Measurements from ENCODE around the gene OR6V1.

OR6V1 gene

DNA sequence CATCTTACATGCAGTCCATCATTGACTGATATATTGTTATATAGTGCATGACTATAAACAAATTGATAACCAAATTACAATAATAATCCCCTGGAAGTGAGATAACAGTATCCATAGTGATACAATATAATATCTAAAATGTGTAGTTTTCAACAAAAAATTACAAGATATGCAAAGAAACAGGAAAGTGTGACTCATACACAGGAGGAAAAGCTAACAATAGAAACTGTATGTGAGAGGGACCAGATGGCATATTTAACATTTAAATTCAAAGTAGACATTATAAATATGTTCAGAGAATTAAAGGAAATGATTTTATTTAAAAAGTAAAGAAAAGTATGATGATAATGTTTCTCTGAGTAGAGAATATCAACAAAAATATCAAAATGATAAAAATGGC, 33.2 kb upstream of the OR6V1 start:
- TF ChIP-seq, protein P1, sequence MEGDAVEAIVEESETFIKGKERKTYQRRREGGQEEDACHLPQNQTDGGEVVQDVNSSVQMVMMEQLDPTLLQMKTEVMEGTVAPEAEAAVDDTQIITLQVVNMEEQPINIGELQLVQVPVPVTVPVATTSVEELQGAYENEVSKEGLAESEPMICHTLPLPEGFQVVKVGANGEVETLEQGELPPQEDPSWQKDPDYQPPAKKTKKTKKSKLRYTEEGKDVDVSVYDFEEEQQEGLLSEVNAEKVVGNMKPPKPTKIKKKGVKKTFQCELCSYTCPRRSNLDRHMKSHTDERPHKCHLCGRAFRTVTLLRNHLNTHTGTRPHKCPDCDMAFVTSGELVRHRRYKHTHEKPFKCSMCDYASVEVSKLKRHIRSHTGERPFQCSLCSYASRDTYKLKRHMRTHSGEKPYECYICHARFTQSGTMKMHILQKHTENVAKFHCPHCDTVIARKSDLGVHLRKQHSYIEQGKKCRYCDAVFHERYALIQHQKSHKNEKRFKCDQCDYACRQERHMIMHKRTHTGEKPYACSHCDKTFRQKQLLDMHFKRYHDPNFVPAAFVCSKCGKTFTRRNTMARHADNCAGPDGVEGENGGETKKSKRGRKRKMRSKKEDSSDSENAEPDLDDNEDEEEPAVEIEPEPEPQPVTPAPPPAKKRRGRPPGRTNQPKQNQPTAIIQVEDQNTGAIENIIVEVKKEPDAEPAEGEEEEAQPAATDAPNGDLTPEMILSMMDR (IDR thresholded peaks at IDR 0.05; ENCODE audit: control insufficient read depth, insufficient read depth, low read depth, low read length, missing control alignments) = no peak

GRCh38 chr7:143023047-143023446, 29.1 kb upstream of the OR6V1 start:
- TF ChIP-seq, protein P1 (IDR thresholded peaks at IDR 0.05; ENCODE audit: control insufficient read depth, insufficient read depth, low read depth, low read length, missing control alignments) = no peak
- DNase-seq (ENCODE audit: low read depth) = no peak
- no peak overlapping the region for H3K4me3 ChIP-seq (ENCODE audit: control insufficient read depth, low read depth, low read length)

More for the DNA sequence above, 33.2 kb upstream of the OR6V1 start:
- no peak overlapping the region for H3K4me3 ChIP-seq (ENCODE audit: control insufficient read depth, low read depth, low read length)
- no peak for DNase-seq (ENCODE audit: low read depth)

DNA sequence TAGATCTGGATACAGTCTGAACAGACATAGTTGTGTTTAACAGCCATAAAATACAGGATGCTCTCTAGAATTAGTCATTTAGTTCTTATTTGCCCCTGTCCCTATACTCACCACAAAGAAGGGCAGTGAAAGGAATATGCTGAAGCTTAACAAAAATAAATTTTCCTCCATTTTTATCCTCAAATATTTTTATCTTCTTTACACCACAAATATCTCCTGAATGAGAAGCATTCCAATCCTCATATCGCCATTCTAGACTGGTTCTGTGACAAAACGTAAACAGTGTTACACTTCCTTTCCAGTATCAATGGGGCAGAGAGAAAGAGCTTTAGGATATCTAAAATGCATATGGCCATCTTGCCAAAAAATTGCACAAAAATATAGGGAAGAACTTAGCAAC, 26.8 kb upstream of the OR6V1 start:
- TF ChIP-seq, protein P1 (IDR thresholded peaks at IDR 0.05; ENCODE audit: control insufficient read depth, insufficient read depth, low read depth, low read length, missing control alignments) = no peak
- H3K4me3 ChIP-seq (ENCODE audit: control insufficient read depth, low read depth, low read length) = no peak overlapping the region
- DNase-seq (ENCODE audit: low read depth) = no peak

GRCh38 chr7:143027032-143027431, 25.1 kb upstream of the OR6V1 start, which contains the start of gene OR9A2:
Gene OR9A2 (minus strand): TSS chr7:143027132. CDS start chr7:143027132, 0 bp downstream.
- H3K4me3 ChIP-seq (ENCODE audit: control insufficient read depth, low read depth, low read length) = no peak within 1 kb of the TSS
- TF ChIP-seq, protein P1 (IDR thresholded peaks at IDR 0.05; ENCODE audit: control insufficient read depth, insufficient read depth, low read depth, low read length, missing control alignments) = no peak
- no peak for DNase-seq (ENCODE audit: low read depth)

GRCh38 chr7:143027683-143028082, 24.5 kb upstream of the OR6V1 start:
- TF ChIP-seq, protein P1 (IDR thresholded peaks at IDR 0.05; ENCODE audit: control insufficient read depth, insufficient read depth, low read depth, low read length, missing control alignments) = no peak
- no peak for DNase-seq (ENCODE audit: low read depth)
- H3K4me3 ChIP-seq (ENCODE audit: control insufficient read depth, low read depth, low read length) = no peak overlapping the region

DNA sequence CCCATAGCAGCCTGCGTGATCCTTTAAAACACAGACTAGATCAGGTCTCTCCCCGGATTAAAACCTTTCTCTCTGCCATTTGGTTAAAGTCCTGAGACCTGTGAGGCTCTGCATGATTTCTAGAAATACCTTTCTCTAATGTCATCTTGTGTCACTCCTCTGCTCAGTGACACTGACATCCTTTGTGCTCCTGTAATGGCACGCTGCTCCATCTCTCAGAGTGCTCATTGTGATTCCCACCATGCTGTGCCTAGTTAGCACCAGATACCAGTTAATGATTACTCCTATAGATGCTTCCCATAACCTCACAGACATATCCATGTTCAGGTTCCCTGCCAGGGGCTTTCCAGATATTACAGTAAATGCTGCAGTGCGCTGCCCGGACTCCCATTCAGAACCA, 13.5 kb upstream of the OR6V1 start:
- H3K4me3 ChIP-seq (ENCODE audit: control insufficient read depth, low read depth, low read length) = no peak overlapping the region
- DNase-seq (ENCODE audit: low read depth) = no peak
- TF ChIP-seq, protein P1 (IDR thresholded peaks at IDR 0.05; ENCODE audit: control insufficient read depth, insufficient read depth, low read depth, low read length, missing control alignments) = no peak

- TF ChIP-seq, protein P1 (IDR thresholded peaks at IDR 0.05; ENCODE audit: control insufficient read depth, insufficient read depth, low read depth, low read length, missing control alignments) = no peak
- H3K4me3 ChIP-seq (ENCODE audit: control insufficient read depth, low read depth, low read length) = no peak overlapping the region
- peak; percentile 46 for DNase-seq (ENCODE audit: low read depth)
These were observed 11.9 kb upstream of the OR6V1 start for GRCh38 chr7:143040209-143040715.

Measured in AG09309 (cell line).